Measurements from ENCODE around the gene CYP1A1. TPM values are rescaled to one million over a fixed set of nuclear protein-coding genes. Genes with fewer than 3 reads are reported as not detected.

Gene CYP1A1
- total RNA-seq, result not detected in 2 replicates

GRCh38 chr15:74725225-74725774, at the start of gene CYP1A1:
Gene CYP1A1 (minus strand): TSS chr15:74725528. CDS start chr15:74723097, 2,431 bp downstream.

DNA sequence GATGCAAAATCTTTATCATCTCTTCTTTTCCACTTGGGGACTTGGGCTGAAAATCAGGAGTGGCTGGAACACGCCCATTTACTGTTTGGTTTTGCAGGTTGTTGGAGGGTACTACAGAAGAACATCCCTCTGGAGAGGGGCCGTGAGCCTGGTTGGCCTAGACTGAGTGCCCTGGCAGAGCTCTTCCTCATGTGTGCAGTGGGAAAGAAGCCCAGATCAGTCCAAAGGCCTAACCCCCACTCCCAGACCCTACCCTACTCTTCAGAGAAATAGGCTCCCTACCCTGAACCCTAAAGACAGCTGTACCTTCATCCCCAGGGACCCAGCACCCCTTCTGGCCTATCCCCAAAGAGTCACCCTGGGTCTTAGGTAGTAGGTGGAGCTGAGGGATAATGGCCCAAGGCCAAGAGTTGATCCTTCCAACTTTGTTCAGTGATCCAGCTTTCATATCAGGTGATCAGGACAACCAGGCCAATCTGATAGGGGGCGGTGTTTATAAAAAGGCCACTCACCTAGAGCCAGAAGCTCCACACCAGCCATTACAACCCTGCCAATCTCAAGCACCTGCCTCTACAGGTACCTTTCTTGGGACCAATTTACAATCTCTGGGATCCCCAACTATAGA, 23.1 kb upstream of the CYP1A1 start, which contains the start of gene CYP1A2:
Gene CYP1A2, plus strand, starts transcription at position 524 of the 625 bp plus-strand sequence. CDS start 894 bp downstream, outside the sequence.

GRCh38 chr15:74695597-74696397, 29.5 kb downstream of the CYP1A1 start, which contains the start of gene EDC3:
Gene EDC3 (minus strand): TSS chr15:74696024. CDS start chr15:74675124, 20,900 bp downstream.

Other genes starting within 250 kb of the CYP1A1 start
- gene ARID3B, start 184.3 kb downstream of the CYP1A1 start, total RNA-seq, result 0.29 and 0.44 TPM in 2 replicates
- 42.1 and 53.0 TPM in 2 replicates for gene CLK3, start 109.7 kb downstream of the CYP1A1 start, total RNA-seq
- 8.9 and 15.7 TPM in 2 replicates for gene EDC3, start 29.5 kb downstream of the CYP1A1 start, total RNA-seq
- not detected in 2 replicates for gene CYP1A2, start 23.3 kb upstream of the CYP1A1 start, total RNA-seq
- gene CSK, start 56.6 kb upstream of the CYP1A1 start, total RNA-seq, result 28.1 and 30.1 TPM in 2 replicates
- not detected in 2 replicates for gene LMAN1L, start 87.3 kb upstream of the CYP1A1 start, total RNA-seq
- not detected in 2 replicates for gene CPLX3, start 101.1 kb upstream of the CYP1A1 start, total RNA-seq
- 9.0 and 15.6 TPM in 2 replicates for gene ULK3, start 117.6 kb upstream of the CYP1A1 start, total RNA-seq
- gene SCAMP2, start 147.8 kb upstream of the CYP1A1 start, total RNA-seq, result 40.1 and 48.6 TPM in 2 replicates
- 67.7 and 79.6 TPM in 2 replicates for gene MPI, start 164.5 kb upstream of the CYP1A1 start, total RNA-seq
- 32.9 and 37.5 TPM in 2 replicates for gene FAM219B, start 181.3 kb upstream of the CYP1A1 start, total RNA-seq
- gene COX5A, start 212.5 kb upstream of the CYP1A1 start, total RNA-seq, result 112 and 114 TPM in 2 replicates
- 15.1 and 15.2 TPM in 2 replicates for gene RPP25, start 231.2 kb upstream of the CYP1A1 start, total RNA-seq

Measured in cardiac ventricle fibroblast (primary cell).